Stimulated activated CD4-positive, alpha-beta T cell treated with anti-CD3 and anti-CD28 coated beads, Interleukin-2, amount 100 ng/mL, for 4 hours (primary cell): ENCODE measurements around the gene CACNG3.
"Not testable (repeated sequence)": the region's sequence is repeated elsewhere in the genome, so short reads cannot be mapped to it uniquely, and the experiment has no call there.

Experiments
- DNase-seq: peaks from one replicate; pipeline ENCODE4 v3.0.0-alpha.2; 2020; ENCODE audit warnings: low read depth

Gene CACNG3

DNA sequence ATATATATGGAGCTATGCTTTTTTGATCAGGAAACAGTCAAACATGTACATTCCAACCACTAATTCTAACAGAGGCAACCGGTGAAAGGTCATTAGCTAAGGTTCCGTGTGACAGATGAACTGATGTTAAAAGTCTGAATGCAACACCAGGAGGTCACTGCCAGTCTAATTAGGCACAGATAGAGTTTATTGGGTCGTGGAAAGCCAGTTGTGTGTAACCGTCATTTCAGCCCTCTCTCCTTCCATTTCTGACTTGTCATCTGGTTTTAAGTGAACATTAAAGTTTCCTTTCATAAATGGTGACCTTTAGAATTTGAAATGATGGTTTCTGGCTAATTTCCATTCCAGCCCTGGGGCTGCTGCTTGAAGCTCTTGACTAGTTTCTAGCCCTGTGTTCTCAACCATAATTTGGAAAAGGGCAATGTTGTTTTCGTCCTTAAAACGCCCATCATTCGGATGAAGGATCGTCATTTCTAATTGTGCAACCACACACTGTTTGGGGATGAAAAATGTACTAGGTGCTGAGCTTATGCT, 23.9 kb downstream of the CACNG3 start:
- DNase-seq = no peak

DNA sequence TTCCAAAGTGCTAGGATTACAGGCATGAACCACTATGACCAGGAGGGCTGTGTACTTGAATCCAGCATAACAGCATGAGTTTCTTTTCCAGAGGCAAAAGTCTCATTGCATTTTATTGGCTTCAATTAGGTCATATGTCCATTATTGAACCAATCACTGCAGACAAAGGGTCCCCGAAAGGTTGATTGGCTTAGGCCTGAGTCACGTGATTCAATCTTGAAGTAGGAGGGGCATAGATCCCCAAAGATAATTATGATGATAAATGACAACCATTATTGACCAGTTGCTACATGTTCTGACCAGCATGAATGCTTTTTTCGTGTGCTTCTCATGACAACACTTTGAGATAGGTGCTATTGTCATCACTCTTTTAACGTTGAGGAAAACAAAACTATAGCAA, 25.3 kb downstream of the CACNG3 start:
- no peak for DNase-seq

DNA sequence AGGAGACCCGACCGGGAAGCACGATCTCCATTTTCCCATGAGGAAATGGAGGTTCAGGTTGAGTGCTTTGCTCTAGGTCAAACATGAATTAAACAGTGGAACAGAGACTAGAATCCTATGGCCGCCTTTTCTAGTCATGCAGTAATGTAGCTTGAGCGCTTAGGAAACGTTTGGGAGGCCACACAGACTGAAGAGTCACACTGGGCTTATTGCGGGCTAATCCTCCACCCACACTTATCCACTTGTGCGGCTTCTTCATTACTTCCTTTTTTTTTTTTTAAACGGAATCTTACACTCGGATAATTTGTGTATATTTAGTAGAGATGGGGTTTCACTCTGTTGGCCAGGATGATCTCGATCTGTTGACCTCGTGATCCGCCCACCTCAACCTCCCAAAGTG, 26.0 kb downstream of the CACNG3 start:
- no peak for DNase-seq

DNA sequence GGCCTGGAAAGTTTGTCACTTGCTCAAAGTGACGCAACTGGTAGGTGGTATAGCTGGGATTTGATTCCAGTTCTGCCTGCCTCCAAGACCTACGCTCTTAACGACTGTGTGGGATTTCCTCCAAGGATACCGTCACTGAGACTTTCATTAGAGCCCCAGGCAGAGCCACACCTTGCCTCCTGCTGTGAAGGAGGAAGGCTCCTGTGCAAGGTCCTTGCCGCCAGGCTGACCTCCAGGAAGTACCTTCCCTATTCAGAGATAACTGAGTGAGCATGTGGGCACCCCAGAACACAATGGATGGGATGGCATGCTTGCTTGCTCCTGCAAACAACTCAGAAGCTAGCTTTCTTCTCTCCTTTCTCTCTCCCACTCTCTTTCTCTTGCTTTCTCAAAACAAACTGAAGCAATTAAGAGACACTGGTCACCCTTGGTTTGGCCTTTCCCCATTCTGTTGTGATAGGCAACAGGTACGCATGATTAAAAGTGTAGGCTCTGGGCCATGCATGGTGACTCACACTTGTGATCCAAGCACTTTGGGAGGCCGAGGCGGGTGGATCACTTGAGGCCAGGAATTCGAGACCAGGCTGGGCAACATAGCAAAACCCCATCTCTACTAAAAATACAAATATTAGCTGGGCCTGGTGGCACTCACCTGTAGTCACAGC, 30.7 kb downstream of the CACNG3 start:
- DNase-seq = no peak

DNA sequence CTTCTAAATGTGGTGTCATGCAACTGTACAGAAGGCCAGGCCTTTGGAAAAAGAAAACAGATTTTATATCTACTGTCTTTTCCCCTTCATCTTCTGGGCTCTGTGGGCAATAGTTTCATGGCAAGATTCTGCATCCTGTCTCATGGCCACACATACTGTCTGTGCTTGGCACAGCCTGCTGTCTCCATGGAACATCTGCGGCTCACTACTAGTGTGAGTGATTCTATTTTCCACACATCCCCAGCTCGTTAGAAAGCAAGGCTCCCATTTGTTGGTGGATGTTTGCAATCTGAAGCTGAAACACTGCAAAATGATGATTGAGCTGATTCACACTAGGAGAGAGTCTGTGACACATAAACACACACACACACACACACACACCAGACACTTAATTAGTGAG, 32.4 kb downstream of the CACNG3 start:
- DNase-seq = no peak

DNA sequence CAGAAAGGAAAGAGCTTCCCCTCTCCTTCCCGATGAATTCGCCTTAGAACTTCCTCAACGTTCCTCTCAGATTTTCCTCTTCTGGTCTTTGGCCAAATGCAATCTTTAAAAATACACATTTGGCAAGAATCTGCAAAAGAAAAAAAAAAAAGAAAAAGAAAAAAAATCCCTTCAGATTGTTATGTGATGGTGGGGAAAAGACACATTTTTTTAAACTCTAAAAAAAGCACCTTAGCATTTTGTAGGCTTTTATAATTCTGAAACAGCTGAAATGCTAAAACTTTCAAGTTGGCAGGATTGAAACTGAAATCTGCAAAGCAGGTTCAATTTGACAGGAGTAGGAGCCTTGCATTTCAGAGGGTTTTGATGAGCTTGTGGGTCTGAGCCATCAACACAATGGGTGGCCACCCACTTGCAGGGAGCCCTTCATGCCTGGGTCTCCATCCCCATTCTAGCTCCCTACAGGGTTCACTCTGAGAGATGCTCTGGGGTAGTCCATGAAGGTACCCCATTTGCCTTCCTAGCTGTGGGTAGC, 33.1 kb downstream of the CACNG3 start:
- DNase-seq = no peak

DNA sequence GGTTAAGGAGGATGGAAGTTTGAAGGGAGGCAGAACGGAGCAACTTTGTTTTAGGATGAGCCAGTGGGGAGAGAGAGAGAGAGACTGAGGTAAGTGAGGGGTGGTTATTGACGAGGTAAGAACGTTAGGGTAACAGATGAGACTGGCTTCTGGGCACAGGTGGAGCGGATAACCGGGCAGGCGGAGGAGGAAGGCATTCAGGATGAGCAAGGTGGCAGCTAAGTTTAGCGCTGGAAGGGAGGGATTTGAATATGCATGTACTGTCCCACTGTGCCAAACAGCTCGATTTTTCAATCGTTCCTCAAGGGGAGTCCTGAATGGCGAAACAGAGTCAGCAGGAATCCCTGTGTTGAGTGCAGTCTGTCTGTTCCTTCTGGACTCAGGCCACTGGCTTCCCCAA, 35.8 kb downstream of the CACNG3 start:
- DNase-seq = no peak

DNA sequence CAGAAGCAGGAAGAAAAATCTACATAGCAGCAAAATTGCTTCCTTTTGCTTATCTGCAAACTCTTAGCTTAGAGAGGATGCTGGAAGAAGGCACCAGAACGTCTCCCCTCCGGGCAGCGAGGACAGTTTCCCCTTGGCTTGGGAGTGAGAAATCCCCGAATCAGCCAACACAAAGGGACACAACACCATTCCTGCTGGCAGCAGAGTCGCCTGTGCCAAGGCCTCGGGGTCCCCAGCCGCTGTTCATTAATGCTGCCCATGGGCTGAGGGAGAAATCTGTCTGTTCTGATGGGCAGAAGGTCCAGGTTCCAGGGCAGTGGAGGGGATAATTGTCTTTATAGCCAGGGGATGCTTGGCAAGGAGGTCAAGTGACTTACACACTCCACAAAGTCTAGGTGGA, 38.0 kb downstream of the CACNG3 start:
- DNase-seq = no peak

DNA sequence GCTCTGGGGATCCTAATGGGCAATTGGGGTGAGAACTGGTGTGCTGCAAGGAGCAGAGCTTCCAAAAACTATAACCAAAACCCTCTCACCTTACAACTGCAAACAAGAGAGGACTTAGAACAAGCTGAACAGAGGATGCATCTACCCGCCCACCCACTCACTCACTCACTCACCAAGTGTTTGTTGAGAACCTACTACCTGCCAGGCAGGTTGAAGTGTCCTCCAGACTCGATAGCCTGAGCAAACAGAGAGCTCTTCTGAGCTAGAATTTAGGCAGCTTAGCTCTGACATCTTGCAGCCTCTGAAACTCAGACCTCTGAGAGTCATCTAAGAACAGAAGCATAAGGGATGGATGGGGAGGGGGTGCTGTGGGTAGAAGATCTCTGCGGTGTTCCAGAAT, 41.2 kb downstream of the CACNG3 start:
- no peak for DNase-seq

DNA sequence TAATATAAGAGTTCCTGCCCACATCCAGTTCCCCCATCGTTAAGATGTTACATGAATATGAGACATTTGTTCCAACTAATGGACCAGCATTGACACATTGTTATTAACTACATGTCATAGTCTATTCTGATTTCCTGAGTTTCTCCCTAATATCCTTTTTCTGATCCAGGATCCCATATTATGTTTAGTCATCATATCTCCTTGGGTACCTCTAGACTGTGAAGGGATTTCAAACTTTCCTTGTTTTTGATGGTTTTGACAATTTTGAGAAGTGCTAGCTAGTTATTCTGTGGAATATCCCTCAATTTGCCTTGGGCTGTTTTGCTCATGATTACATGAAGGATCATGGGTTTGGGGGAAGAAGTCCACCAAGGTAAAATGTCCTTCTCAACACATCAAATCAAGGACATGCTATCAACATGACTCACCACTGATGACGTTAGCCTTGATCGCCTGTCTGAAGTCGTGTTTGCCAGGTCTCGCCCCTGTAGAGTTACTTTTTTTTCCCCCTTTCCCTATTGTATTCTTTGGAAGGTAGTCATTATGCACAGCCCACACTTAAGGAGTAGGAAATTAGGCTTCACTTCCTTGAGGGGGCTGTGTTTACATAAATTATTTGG, 42.5 kb downstream of the CACNG3 start:
- DNase-seq = no peak

DNA sequence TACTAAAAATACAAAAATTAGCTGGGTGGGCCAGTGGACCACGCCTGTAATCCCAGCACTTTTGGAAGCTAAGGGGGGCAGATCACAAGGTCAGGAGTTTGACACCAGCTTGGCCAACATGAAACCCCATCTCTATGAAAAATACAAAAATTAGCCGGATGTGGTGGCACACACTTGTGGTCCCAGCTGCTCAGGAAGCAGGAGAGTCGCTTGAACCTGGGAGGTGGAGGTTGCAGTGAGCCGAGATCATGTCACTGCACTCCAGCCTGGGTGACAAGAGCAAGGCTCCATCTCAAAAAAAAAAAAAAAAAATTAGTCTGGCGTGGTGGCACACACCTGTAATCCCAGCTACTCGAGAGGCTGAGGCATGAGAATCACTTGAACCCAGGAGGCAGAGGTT, 44.6 kb downstream of the CACNG3 start:
- not testable (repeated sequence) for DNase-seq

DNA sequence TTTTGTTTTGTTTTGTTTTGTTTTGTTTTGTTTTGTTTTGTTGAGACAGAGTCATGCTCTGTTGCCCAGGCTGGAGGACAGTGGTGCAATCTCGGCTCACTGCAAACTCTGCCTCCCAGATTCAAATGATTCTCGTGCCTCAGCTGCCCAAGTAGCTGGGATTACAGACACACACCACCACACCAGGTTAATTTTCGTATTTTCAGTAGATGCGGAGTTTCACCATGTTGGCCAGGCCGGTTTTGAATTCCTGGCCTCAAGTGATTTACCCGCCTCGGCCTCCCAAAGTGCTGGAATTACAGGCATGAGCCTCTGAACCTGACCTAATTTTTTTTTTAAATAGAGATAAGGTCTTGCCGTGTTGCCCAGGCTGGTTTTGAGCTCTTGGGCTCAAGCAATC, 46.5 kb downstream of the CACNG3 start:
- DNase-seq = no peak

DNA sequence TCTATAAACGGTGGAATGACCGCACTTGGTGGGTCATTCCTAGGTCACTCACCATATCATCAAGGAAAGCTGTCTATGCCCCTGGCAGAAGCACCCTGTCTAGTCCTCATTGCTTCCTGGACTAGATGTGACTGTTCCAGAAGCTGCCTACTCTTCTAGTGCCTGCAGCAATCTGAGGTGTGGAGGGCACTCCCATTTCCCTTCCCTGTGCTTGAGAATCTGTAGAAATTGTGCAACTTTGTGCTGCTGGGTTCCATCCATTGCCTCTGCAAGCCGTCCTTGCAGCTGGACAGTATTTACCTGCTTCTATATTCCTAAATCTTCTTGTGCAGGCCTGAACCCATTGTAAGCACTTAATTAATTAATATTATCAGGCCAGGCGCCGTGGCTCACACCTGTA, 52.1 kb downstream of the CACNG3 start:
- no peak for DNase-seq

DNA sequence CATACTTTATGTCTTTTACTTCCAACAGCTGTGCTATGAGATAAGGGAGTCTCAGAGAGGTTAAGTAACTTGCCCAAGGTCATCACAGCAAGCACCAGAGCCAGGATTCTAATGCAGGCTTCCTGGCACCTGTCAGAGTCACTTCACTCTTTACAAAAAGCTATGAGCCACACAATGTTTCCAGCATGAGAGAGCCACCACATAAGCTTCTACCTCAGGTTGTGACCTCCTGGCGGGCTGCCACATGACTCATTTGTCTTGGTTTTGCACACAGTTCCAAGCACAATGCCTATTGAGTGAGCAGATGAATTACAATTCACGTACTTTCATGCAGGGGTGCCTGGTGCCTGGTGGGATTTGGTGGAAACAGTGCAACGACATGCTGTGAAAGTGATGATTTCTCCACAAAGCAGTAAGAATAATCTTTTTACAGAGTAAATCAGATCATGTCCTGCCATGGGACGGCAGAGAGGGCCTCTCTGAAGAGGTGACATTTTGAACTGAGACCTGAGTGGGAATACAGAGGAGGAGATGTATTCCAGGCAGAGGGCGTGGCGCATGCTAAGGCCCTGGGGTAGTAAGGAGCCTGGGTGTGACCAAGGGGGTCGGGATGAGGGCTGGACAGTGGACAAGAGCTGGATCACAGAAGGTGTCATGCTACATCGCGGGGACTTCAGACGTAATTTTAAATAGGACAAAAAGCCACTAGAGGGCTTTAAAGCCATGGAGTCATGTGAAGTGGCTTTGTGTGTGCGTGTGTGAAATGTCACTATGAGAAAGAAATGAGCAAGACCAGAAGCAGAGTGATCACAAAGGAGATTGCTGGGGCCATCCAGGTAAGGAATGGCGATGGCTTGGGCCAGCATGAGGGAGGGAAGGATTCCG, 53.4 kb downstream of the CACNG3 start:
- no peak for DNase-seq

DNA sequence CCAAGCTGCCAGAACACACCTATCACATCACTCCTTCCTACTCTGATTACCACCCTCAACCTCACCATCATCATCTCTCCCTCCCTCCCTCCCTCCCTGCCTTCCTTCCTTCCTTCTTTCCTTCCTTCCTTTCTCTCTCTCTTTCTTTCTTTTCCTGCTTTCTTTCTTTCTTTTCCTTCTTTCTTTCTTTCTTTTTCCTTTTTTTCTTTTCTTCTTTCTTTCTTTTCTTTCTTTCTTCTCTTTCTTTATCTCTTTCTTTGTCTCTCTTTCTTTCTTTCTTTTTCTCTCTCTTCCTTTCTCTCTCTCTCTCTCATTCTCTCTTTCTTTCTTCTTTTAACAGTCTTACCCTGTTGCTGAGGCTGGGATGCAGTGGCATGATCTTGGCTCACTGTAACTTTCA, 59.2 kb downstream of the CACNG3 start:
- no peak for DNase-seq

DNA sequence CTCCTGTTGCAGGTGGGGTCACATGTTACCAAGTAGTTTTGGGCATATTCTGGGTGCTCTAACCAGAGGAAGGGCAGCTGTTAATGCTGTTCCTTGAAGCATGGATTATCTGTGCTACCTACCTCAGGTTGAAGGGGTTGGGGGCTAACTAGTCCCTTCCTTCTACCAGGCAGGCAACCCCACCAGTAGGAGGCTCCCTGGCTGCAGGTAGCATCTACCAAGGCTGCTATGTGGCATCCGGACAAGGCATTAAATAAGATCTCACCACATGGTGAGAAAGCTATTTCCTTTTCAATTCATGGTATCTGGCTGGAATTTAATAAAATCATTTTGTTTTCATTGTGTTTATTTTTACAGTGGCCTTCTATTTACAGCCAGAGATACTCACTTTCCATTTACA, 62.5 kb downstream of the CACNG3 start:
- no peak for DNase-seq

DNA sequence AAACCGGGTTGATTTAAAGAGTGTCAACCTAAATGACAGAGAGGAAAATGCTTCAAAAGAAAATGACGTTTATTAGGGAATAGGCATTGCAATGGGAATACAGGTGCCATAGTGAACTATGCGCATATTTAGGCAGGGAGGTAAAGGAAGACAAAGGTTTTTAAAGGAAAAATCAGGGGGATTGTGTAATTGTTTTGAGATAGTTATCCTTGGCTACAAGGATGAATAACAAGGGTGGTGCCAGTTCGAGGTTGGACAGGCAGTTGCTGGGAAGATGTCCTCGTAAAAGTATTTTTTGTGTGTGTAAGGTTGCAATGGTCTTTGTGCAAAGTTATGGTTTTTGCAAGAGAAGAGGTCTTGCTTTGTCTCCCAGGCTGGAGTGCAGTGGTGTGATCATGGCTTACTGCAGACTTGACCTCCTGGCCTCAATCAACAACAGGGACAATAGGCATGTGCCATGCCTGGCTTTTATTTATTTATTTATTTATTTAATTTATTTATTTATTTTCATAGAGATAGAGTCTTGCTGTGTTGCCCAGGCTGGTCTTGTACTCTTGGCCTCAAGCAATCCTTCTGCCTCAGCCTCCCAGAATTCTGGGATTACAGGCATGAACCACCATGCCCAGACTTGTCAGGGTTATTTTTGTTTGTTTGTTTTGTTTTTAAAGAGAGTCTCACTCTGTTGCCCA, 63.1 kb downstream of the CACNG3 start:
- DNase-seq = no peak

DNA sequence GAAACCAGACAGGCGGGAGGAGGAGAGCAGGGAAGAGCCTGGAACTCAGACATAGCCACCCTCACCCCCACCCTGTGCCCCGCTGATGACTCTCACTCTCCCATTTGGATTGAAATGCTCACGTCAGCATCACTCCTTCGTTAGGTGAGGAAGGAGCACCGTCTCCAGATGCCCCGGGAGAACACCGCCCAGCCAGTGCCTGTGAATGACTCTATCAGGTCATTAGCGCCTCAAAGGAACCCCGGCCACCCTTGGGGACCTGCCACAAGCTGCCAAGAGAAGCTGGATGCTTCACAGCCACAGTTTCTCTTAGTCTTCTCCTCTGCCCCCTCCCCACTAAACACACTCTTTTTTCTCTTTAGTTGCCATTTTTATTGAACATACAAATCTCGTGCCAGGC, 66.0 kb downstream of the CACNG3 start:
- no peak for DNase-seq

DNA sequence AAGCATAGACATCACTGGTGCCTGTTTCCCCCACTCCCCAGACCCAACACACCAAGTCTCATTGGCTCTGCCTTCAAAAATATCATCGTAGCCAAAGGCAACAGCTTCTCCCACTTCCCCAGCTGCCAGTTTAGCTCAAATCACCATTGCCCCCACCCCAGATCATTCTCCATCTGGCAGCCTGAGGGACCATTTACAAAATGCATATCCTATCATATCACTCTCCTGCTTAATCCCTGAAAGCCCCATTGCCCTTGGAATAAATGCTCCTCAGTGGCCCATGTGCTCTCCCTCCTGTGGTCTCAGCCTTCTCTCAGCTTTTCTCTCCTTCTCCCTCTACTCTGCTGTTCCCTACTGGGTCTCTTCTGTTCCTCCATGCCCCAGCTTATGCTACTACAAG, 68.3 kb downstream of the CACNG3 start:
- no peak for DNase-seq

DNA sequence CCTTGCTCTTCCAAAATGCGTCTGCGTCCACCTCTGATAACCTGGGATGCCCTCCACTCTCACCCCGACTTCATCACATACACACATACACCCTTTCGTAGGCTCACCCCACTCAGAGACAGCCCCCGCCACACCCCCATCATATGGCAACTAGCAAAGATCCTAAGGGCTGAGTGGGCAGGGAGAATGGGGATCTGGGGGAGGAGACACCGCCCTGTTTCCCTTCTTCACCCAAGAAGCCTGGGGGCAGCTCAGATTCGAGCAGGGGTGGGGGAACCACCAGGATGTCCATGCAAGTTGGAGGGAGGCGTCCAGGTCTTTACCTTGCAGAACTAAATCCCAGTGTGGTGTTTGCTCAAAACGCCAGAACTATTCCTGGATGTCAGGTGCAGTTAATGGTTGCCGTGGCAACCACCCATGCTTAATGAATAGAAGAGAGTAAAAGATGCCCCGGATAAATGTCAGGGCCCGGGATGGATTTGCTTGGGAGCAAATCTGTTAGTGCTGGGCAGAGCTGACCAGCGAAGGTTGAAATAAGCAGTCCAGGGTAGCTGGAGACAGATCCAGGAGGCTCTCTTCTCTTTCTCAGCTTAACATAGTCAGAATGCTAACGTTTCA, 72.8 kb downstream of the CACNG3 start:
- DNase-seq = no peak

DNA sequence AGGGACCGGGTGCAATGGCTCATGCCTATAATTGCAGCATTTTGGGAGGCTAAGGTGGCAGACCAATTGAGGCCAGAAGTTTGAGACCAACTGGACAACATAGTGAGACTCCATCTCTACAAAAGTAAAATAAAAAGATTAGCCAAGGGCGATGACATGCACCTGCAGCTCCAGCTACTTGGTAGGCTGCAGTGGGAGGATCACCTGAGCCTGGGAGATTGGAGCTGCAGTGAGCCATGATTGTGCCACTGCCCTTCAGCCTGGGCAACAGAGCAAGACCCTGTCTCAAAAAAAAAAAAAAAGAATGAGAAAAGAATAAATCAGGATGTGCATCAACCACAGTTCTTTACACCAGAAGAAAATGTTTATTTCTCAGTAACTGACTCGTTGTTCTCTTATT, 76.0 kb downstream of the CACNG3 start:
- no peak for DNase-seq
